Activated CD4-positive, alpha-beta T cell treated with anti-CD3 and anti-CD28 coated beads for 36 hours (primary cell): Measurements from ENCODE around the gene ATP8A2. TPM values are rescaled to one million over a fixed set of nuclear protein-coding genes. Genes with fewer than 3 reads are reported as not detected.

Experiments used
- ATAC-seq: fragments of 200-7000 bp; cut with Tn5 transposase; one replicate; pipeline ENCODE4 v1.10.0; 2021; ENCODE audit warnings: mild to moderate bottlenecking, moderate library complexity
- CTCF ChIA-PET: fragments of 350-600 bp; sonication (Branson Sonifier 250); formaldehyde crosslinking; loops from one replicate; lab custom pipeline; 2021; ENCODE audit warnings: antibody characterized with exemption; lab: Charles Lee
- POLR2A ChIA-PET: fragments of 350-600 bp; sonication (Branson Sonifier 250); formaldehyde crosslinking; loops from one replicate; lab custom pipeline; 2021; ENCODE audit warnings: antibody characterized with exemption, inconsistent platforms; lab: Charles Lee
- DNase-seq: peaks from one replicate; pipeline ENCODE4 v3.0.0-alpha.2; 2020
- H3K27ac Mint-ChIP-seq: one replicate; pipeline ENCODE4 v1.8.0; 2021; ENCODE audit warnings: mixed read lengths
- H3K27me3 Mint-ChIP-seq: one replicate; pipeline ENCODE4 v1.8.0; 2021; ENCODE audit warnings: mixed read lengths
- H3K36me3 Mint-ChIP-seq: one replicate; pipeline ENCODE4 v1.8.0; 2021; ENCODE audit warnings: low read depth, mixed read lengths
- H3K4me1 Mint-ChIP-seq: one replicate; pipeline ENCODE4 v1.8.0; 2021; ENCODE audit warnings: mixed read lengths
- H3K4me3 Mint-ChIP-seq: one replicate; pipeline ENCODE4 v1.8.0; 2021; ENCODE audit warnings: mild to moderate bottlenecking, moderate library complexity, mixed read lengths
- H3K9me3 Mint-ChIP-seq: one replicate; pipeline ENCODE4 v1.8.0; 2021; ENCODE audit warnings: low read depth, mixed read lengths
- intact Hi-C, 2 experiments: fragments of 100-400 bp; cut with DNase I in 1 of 2; cut with micrococcal nuclease in 1 of 2; formaldehyde crosslinking; loops; one replicate each; pipeline versions ENCODE4 v1.14.2 to v1.15.1; 2022 to 2024; cut with DNase I, micrococcal nuclease
- total RNA-seq, 2 experiments: library from RNA; stranded (reverse); gene quantifications; one replicate each; pipeline ENCODE4 v1.2.3, GENCODE V29; 2021

Gene ATP8A2
- total RNA-seq, 2 experiments from 2014 or later, result 0.30 to 0.39 TPM

DNA sequence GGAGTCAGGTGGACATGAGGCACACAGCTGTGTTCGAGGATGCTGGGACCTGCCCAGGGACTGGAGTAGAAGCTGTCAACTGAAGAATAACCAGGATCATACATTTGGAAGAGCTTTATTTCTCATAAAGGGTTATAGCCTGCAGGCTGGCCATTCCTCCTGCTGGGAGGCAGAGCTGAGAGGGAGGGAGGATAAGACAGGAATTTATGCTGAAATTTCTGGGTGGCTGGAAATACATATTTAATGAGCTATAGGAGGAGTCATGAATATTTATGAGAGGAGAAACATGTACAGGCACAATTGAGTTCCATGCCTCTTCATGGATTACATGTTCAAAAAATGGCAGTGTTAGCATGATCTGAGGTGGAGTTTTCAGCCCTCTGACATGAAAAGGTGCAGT lies 528.2 kb downstream of the ATP8A2 start:
- H3K27ac Mint-ChIP-seq, result no peak overlapping the region
- peaks cover 2% of the 10 kb centered on the region for H3K27me3 Mint-ChIP-seq
- CTCF ChIA-PET, result no interaction called here

DNA sequence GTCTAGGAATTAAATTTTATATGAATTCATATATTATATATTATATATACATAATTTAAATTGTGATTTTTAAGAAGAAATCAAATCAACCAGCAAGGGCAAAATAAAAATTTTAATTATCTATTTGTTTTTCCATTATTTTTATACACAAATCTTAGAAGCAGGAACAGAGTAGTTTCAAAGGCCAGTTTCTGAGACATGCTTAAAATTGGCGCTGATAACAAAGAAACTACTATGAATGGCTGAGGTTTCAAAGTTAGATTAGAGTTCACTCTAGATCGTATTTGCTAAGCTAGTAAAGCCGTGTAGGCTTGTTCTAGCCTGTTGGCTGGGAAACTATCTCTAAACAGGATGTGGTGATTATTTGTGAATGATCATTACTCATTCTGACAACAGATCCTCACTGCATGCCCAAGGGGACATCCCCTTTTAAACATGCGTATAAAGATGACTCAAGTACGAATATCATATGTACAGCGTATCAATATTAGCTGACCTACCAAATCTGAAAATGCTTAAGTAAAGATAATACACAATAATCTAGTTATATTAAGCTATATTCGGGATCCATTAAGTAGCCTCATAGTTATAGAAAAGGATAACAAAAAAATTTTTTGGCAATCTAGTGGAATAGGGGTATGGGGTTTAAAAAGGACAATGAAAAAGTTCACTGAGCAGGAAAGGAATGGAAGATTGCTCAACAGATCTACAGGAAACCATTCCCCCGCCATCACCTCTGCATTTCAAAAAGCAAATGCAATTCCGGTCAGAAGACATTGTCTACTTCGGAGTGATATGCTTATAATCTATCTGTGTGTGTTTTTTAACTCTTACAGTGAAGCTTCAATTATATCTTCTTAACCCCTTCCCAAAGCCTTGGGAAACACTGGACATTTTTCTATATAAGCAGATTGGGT lies 529.9 kb downstream of the ATP8A2 start:
- no peak overlapping the region for H3K27ac Mint-ChIP-seq
- peak; percentile 88 for ATAC-seq
- H3K9me3 Mint-ChIP-seq, result no peaks in the 10 kb centered on the region
- POLR2A ChIA-PET, result interaction anchor here (0.7 kb wide), 1 partner anchor 37 kb away, joined by 4 read pairs; no protein-coding TSS in a partner anchor
- CTCF ChIA-PET, result no interaction called here
- intact Hi-C loops, result loop anchor here (1.0 to 10.0 kb wide), 6 partner anchors 15 to 1389 kb away; partner anchors contain the start of genes MTMR6 (in 1 of the 2) and PARP4 (in 1 of the 2)
- H3K27me3 Mint-ChIP-seq, result peaks cover 2% of the 10 kb centered on the region
- peaks cover 20% of the 10 kb centered on the region for H3K4me1 Mint-ChIP-seq
- DNase-seq, result peak; percentile 48
- H3K36me3 Mint-ChIP-seq, result no peaks in the 10 kb centered on the region
- no peak overlapping the region for H3K4me3 Mint-ChIP-seq

More for the DNA sequence above, 528.2 kb downstream of the ATP8A2 start:
- no peak for DNase-seq
- ATAC-seq, result no peak
- H3K4me1 Mint-ChIP-seq, result peaks cover 20% of the 10 kb centered on the region
- no peak overlapping the region for H3K4me3 Mint-ChIP-seq
- POLR2A ChIA-PET, result no interaction called here
- intact Hi-C loops, result loop anchor here (2.0 to 10.0 kb wide), 4 partner anchors 13 to 1388 kb away; partner anchors contain the start of genes MTMR6 (in 1 of the 2) and PARP4 (in 1 of the 2)
- no peaks in the 10 kb centered on the region for H3K36me3 Mint-ChIP-seq
- H3K9me3 Mint-ChIP-seq, result no peaks in the 10 kb centered on the region

DNA sequence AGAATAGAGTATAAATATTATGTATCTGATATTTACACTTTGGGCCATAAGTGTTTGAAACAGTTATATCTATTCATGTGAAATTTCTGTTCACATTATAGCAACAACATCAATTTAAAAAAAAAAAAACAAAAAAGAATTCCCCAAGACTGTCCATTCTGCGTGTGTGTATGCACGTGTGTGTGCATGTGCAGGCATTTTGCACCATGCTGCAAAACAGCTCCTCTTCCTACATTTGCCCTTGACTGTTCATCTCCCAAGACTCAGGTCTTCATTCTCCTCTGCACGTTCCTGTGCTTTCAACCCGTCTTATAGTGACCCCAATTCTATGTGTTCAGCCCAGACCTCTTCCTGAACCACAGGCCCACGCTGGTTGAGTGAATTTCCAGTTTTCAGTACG lies 530.7 kb downstream of the ATP8A2 start:
- ChIA-PET POLR2A (no interaction called here), CTCF (no interaction called here)
- no peak overlapping the region for H3K27ac Mint-ChIP-seq
- DNase-seq (no peak), ATAC-seq (no peak)
- no peaks in the 10 kb centered on the region for H3K9me3 Mint-ChIP-seq
- peaks cover 2% of the 10 kb centered on the region for H3K27me3 Mint-ChIP-seq
- peaks cover 20% of the 10 kb centered on the region for H3K4me1 Mint-ChIP-seq
- no peaks in the 10 kb centered on the region for H3K36me3 Mint-ChIP-seq
- peak overlapping the region; percentile 30 for H3K4me3 Mint-ChIP-seq
- intact Hi-C loops, result loop anchor here (2.0 to 10.0 kb wide), 4 partner anchors 28 to 1390 kb away; partner anchors contain the start of genes MTMR6 (in 1 of the 2) and PARP4 (in 1 of the 2)

DNA sequence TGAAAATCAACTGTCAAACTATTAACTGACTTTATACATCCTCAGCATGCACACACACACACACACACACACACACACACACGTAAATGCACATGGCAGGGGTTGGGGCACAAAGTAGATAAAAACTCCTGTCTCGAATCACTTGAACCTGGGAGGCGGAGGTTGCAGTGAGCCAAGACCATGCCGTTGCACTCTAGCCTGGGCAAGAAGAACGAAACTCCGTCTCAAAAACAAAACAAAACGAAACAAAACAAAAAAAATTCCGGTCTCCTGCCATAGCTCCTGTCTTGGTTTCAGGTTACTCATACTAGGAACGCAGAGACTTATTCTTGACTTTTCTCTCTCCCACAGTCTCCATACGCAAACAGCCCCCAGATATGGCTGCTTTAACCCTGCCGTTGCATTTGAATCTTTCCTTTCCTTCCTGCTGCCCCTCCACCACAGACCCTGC lies 531.1 kb downstream of the ATP8A2 start:
- DNase-seq, result peak; percentile 39
- H3K27me3 Mint-ChIP-seq, result peaks cover under 1% of the 10 kb centered on the region
- ATAC-seq, result peak; percentile 58
- H3K27ac Mint-ChIP-seq, result no peak overlapping the region
- POLR2A ChIA-PET, result no interaction called here
- H3K36me3 Mint-ChIP-seq, result no peaks in the 10 kb centered on the region
- peak overlapping the region; percentile 30 for H3K4me3 Mint-ChIP-seq
- H3K9me3 Mint-ChIP-seq, result no peaks in the 10 kb centered on the region
- peaks cover 20% of the 10 kb centered on the region for H3K4me1 Mint-ChIP-seq
- CTCF ChIA-PET, result no interaction called here
- intact Hi-C loops, result loop anchor here (1.0 to 10.0 kb wide), 5 partner anchors 28 to 1391 kb away; partner anchors contain the start of genes MTMR6 (in 1 of the 2) and PARP4 (in 1 of the 2)

DNA sequence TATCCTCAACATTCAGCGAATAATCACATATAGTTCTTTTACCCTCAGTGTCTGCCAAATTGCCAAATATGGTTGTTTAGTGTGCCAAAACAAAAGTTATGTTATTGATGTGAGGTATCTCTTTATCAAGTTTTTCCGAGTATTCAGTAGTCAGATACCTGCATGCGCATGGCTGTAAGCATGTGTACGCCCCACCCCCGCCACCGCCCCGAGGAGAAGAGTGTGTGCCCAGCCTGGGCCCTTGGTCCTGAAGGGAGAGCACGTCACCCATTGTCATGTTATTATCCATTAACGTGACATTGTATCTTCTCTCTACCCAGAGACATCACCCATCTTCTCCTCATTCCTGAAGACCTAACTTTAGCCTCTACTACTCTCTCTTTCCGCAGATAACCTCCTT lies 533.1 kb downstream of the ATP8A2 start:
- intact Hi-C loops, result loop anchor here (5.0 to 10.0 kb wide), 3 partner anchors 60 to 1393 kb away; partner anchors contain the start of genes MTMR6 (in 1 of the 2) and PARP4 (in 1 of the 2)
- DNase-seq (no peak), ATAC-seq (no peak)
- CTCF ChIA-PET, result no interaction called here
- H3K4me3 Mint-ChIP-seq, result no peak overlapping the region
- H3K27ac Mint-ChIP-seq, result no peak overlapping the region
- H3K36me3 Mint-ChIP-seq, result no peaks in the 10 kb centered on the region
- POLR2A ChIA-PET, result no interaction called here
- H3K27me3 Mint-ChIP-seq, result no peaks in the 10 kb centered on the region
- no peaks in the 10 kb centered on the region for H3K9me3 Mint-ChIP-seq
- H3K4me1 Mint-ChIP-seq, result peaks cover 14% of the 10 kb centered on the region

DNA sequence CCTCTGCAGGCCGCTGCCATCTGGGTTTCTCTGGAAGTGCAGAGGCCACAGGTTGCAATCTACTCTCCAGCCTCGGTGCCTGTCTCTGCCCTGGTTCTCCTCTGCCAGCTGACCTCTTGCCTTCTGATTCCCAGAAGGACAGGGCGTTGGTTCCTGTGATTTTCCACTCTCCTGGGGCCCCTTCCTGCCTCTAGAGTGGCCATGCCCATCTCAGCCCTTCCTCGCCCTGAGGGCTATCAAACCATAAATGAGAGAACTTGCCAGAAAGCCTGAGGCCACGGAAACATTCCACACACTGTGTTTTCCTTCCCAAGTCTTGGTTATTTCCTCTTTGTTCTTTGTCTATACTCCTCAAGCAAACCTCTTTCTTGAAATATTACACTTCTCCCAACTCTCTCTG lies 533.8 kb downstream of the ATP8A2 start:
- intact Hi-C loops, result loop anchor here (2.0 to 10.0 kb wide), 3 partner anchors 61 to 621 kb away; partner anchors contain the start of gene MTMR6 (in 1 of the 2)
- H3K4me1 Mint-ChIP-seq, result peaks cover 10% of the 10 kb centered on the region
- no peaks in the 10 kb centered on the region for H3K9me3 Mint-ChIP-seq
- H3K4me3 Mint-ChIP-seq, result no peak overlapping the region
- CTCF ChIA-PET, result no interaction called here
- H3K27ac Mint-ChIP-seq, result no peak overlapping the region
- H3K36me3 Mint-ChIP-seq, result no peaks in the 10 kb centered on the region
- DNase-seq, result no peak
- H3K27me3 Mint-ChIP-seq, result no peaks in the 10 kb centered on the region
- no peak for ATAC-seq
- POLR2A ChIA-PET, result no interaction called here

DNA sequence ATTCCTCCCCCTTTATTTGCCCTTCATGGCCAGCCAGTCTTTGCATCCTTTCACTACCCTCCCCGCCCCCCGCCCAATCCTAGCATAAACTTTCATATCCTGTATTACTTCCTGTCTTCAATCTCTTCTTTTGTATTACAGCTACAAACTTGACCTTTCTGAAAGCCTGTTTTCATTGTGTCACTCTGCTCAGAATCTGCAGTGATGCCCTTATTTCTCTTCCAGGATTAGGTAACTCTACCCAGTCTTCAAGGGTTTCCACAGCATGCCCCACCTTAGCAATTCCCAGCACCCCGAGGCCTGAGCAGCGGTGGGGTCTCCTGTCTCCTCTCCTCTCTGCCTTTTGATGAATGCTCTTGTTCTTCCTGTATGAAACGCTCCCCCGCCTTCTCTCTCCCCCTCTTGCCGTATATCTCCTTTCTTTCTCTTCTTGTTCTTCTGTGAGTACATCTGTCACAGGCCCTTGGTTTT lies 534.5 kb downstream of the ATP8A2 start:
- H3K27me3 Mint-ChIP-seq, result no peaks in the 10 kb centered on the region
- peak; percentile 31 for ATAC-seq
- intact Hi-C loops, result loop anchor here (2.0 to 10.0 kb wide), 3 partner anchors 61 to 621 kb away; partner anchors contain the start of gene MTMR6 (in 1 of the 2)

DNA sequence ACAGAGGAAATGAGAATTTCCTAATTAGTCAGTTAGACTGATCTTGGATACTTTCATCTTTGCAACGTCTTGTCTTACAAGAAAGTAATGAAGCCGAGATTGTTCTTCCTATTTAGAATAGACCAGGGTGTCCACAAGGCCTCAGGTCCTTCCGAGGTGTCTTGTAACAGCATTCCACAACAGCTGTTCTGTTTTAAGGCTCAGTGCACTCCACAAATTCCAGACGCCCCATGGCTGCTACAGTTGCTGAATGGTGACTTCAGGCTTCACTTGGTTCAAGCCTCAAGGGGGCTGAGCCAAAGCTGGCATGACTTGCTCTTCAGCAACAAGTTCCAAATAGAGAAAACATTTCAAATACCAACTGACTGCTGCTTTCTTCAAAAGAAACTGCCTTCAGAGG lies 536.6 kb downstream of the ATP8A2 start:
- Mint-ChIP-seq H3K4me1 (no peaks in the 10 kb centered on the region), H3K9me3 (no peaks in the 10 kb centered on the region), H3K36me3 (no peaks in the 10 kb centered on the region), H3K27ac (no peak overlapping the region), H3K4me3 (no peak overlapping the region), H3K27me3 (no peaks in the 10 kb centered on the region)
- intact Hi-C loops, result loop anchor here (10.0 kb wide), 2 partner anchors 64 to 624 kb away; partner anchors contain the start of gene MTMR6 (in 1 of the 2)
- POLR2A ChIA-PET, result no interaction called here
- CTCF ChIA-PET, result no interaction called here
- DNase-seq (no peak), ATAC-seq (no peak)

More for the DNA sequence above, 534.5 kb downstream of the ATP8A2 start:
- peak; percentile 24 for DNase-seq
- ChIA-PET POLR2A (no interaction called here), CTCF (no interaction called here)
- Mint-ChIP-seq H3K36me3 (no peaks in the 10 kb centered on the region), H3K27ac (no peak overlapping the region), H3K4me3 (no peak overlapping the region), H3K4me1 (peaks cover 4% of the 10 kb centered on the region), H3K9me3 (no peaks in the 10 kb centered on the region)

DNA sequence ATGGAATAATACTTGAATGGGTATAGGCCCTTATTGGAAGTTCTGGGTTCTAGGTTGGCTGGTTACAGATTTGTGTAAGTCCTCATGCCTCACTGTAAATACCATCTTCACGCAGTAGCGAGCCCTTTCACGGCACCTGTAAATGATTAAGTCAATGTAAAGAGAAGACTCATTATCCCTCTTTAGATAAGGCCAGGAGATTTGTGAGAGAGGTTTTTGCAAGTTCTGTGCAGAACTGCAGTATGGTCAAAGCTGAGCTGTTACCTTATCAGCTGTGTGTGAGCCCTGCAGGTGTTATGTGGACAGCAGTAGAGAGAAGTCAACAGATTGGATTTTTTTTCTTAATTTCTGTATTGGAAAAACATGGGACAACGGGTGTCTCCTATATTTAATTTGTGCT lies 538.5 kb downstream of the ATP8A2 start:
- H3K36me3 Mint-ChIP-seq, result no peaks in the 10 kb centered on the region
- ATAC-seq (no peak), DNase-seq (no peak)
- no peak overlapping the region for H3K27ac Mint-ChIP-seq
- no peak overlapping the region for H3K4me3 Mint-ChIP-seq
- ChIA-PET POLR2A (no interaction called here), CTCF (no interaction called here)
- peaks cover 2% of the 10 kb centered on the region for H3K27me3 Mint-ChIP-seq
- H3K4me1 Mint-ChIP-seq, result no peaks in the 10 kb centered on the region
- no peaks in the 10 kb centered on the region for H3K9me3 Mint-ChIP-seq
- intact Hi-C loops, result no loop called here

DNA sequence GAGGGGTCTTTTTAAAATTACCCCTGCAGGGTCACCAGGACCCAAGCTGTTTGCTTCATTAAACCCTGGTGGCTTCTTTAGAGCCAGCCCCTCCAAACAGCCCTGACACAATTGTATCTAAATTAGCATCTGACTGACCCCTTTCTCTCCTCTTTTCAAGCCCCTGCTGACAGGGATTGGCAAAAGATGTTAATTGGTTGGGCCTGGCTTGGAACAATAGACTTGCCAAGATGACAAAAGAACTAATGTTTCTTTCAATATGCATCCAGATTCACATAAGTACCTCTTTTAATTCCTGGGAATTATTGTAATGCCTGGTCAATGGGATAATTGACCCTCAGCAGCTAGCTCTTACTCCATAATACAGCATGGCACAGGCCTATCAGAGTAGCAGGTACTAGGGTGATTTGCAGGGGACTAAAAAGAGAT lies 539.2 kb downstream of the ATP8A2 start:
- intact Hi-C loops, result no loop called here
- CTCF ChIA-PET, result interaction anchor here (0.7 kb wide), 1 partner anchor 24 kb away, joined by 3 read pairs; no protein-coding TSS in a partner anchor
- Mint-ChIP-seq H3K9me3 (no peaks in the 10 kb centered on the region), H3K4me1 (no peaks in the 10 kb centered on the region), H3K36me3 (no peaks in the 10 kb centered on the region), H3K4me3 (no peak overlapping the region), H3K27ac (no peak overlapping the region), H3K27me3 (peaks cover 2% of the 10 kb centered on the region)
- DNase-seq (no peak), ATAC-seq (no peak)
- POLR2A ChIA-PET, result interaction anchor here (0.7 kb wide), 1 partner anchor 311 kb away, joined by 3 read pairs; no protein-coding TSS in a partner anchor

DNA sequence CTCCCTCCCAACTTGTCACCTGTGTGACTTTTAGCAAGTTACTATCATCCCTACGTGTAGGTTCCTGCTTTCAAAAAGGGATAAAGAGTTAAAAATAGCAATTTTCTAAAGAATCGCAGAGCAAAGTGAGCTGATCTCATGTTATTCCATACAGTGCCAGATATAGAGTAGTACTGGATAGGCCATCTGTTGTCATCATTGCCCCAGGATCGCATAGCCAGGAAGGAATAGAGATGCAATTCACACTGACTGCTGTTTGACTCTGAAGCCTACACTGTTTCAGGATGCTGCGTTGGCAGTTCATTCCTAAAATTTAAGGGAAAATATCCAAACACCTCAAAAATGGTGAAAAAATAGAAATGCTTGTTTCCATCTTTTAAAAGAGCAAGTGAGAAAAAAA lies 541.2 kb downstream of the ATP8A2 start:
- Mint-ChIP-seq H3K4me1 (no peaks in the 10 kb centered on the region), H3K27ac (no peak overlapping the region), H3K27me3 (peaks cover 2% of the 10 kb centered on the region), H3K36me3 (no peaks in the 10 kb centered on the region), H3K9me3 (no peaks in the 10 kb centered on the region), H3K4me3 (no peak overlapping the region)
- DNase-seq (no peak), ATAC-seq (no peak)
- intact Hi-C loops, result no loop called here
- ChIA-PET POLR2A (no interaction called here), CTCF (interaction anchor here (0.6 kb wide), 1 partner anchor 180 kb away, joined by 3 read pairs; no protein-coding TSS in a partner anchor)
